GM19372 (cell line): ENCODE data around the gene ERP27.

Experiments used
- ATAC-seq: cut with Tn5 transposase; IDR thresholded peaks from one replicate; pipeline ENCODE4 v1.9.1; 2021; ENCODE audit warnings: mild to moderate bottlenecking, low read depth, moderate library complexity; ENCODE audit not compliant: unreplicated experiment

ERP27 gene

DNA sequence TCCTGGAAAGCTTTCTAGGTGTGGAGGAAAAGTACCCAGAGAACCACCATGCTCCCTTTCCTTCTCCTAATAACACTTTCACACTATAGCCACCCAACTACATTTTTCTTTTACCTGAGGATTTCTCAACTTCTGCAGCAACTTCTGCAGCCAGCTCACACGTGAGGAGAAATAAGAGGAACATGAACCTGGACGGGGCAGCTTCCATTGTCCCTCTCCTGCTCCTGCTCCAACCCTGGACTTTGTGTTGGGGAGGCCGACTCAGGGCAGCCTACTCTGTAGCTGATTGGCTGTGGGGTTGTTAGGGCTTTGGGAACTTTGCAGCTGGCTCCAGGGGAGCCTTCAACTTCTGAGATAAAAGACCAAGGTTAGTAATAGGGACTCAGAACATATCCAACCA lies at the start of gene ERP27:
Gene ERP27, minus strand, starts transcription at position 237 of the 400 bp plus-strand sequence. Its CDS starts 29 bp downstream, at position 208.
- ATAC-seq: no peak

DNA sequence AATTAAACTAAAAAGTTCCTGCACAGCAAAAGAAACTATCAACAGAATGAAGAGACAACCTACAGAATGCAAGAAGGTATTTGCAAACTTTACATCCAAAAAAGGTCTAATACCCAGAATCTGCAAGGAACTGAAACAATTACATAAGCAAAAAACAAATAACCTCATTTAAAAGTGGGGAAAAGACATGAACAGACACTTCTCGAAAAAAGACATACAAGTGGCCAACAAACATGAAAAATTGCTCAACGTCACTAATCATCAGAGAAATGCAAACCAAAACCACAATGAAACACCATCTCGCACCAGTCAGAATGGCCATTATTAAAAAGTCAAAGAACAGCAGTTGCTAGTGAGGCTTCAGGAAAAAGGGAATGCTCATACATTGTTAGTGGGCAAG lies 49.7 kb upstream of the ERP27 start:
- no peak for ATAC-seq

DNA sequence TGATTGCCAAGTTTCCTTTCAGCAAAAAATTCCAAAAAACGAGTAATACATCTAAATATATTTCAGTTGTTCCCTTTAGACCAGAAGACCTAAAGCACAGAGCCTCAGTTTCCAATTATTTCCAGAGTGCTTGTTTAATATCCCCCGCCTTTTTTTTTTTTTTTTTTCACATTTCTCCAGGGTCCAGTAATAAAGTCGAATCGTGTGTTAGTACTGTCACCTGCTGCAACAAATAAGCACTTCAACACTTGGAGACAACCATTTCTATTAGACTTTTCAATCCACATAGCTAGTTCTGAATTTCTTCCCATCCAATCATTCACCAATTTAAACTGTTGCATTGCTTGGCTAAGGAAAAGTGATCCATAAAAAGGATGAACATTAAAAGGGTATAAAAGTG lies 48.1 kb upstream of the ERP27 start:
- ATAC-seq: no peak

DNA sequence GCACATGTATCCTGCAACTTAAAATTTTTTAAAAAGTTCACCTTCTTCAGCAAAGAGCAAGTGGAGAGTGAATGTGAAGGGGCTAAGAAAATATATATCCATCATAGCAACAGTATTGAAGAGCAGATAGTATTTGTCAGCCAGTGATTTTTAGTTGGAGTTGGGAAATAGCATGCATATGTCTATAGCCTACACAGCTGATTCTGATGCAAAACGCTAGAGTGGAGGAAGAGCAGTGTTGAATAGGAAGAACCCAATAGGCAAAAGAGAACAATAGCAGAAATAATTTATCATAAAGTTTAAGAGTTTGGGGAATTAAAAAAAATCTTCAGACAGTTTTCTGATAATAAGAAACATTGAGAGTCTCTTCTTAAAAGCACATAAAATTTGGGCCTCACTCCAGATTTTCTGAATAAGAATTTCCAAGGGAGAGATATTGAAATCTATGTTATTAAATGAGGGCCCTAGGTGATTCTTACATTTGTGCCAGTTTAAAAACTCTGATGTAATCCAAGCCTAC lies 46.5 kb upstream of the ERP27 start:
- no peak for ATAC-seq

DNA sequence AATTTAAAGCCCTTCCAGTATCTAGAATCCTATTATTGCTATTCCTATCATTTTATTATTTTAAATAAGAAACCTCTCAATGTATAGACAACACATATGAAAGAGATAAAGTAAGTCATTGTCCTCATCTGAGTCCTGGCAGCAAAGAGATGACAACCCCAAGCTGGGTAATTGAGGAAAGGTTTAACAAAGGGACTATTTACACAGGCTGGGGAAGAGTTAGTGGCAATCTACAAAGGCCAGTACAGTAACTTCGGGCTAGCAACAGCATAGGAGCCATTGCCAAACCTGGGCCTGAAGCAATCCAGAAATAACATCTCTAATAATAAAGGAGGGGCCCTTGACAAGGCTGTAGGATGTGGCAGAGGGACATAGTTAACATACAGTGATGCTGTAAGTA lies 45.7 kb upstream of the ERP27 start:
- ATAC-seq: no peak

DNA sequence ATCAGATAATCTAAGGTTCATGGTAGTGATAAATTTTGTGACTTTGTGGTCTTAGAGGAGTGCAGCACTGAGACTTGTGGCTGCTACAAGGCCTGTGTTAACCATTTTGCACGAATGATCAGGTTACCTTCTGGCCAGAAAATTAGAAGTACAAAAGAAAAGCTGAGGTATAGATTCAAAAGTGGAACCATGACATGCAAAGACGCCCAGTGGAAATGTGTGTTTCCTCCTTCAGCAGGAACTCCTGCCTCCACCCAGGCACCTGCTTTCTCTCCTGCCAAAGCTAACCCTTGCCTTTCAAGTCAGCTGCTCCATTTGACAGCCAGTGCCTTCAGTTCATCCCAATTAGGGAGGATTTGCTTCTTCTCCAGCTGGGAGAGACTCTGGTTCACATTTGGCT lies 44.7 kb upstream of the ERP27 start:
- no peak for ATAC-seq

DNA sequence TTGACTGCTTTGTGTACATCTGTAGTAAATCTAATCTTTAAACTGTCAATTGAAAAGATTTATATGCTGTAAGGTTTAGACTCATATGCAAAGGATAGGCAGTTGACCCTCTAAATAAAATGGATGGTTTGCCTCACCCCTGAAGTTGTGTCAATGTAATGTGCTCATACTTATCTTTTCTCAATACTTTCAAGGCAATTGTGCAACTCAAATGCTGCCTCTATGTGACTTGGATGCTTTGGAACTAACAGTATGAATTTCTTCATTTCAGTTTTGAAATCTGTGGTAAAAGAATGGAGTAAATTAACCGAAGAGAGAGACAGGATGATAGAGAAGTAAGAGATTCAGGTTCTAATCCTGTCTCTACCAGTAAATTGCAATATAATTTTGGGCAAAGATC lies 44.2 kb upstream of the ERP27 start:
- ATAC-seq: no peak

DNA sequence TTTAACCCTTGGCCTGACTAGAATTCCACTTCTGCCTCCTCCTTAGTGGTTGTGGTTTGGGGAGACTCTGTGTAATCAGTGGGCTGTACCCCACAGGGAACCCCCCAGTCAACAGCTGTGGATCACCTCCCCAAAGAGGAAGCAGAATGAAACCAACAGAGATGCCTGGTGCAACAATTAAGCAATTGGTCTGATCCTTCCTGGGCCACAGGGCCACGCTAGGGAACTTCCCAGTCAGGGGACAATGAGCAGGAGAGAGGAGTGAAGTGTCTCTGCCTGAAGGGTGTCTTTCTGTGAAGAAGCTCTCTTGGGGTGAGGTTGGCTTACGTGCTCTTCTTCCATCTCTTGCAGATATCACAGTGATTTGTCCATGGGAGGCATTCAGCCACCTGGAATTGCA lies 42.7 kb upstream of the ERP27 start:
- ATAC-seq: no peak

DNA sequence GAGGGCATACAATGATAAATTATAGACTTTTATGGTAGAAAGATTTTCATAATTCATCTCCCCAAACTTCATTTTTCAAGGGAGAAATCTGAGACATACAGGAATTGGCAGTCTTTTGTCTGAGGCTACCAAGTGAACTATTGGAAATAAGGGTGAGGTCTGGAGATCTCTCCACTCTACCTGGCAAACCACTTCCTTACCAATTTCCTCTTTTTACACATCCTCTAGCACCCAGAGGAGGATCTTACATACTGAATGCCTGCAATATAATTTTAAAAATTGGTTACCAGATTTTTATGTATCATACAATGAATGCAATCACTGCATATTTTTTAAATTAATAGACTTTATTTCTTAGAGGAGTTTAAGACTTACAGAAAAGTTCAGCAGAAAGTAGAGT lies 41.1 kb upstream of the ERP27 start:
- ATAC-seq: no peak

DNA sequence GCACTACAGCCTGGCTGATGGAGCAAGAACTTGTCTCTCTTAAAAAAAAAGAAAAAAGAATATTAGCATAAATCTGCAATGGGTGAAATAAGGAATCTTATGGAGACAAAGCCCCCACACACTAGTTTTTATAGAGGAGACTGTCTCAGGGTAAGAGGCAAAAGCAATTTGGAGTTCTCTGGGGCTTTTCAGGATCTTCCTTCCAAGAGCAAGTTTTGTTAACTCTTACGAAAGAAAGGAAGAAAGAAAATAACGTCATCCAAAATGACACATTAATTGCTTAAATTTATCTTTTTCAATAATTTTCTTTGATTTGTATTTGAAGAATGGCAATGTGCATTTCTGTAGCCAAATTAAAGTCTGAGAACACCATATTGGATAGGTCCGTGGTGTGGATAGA lies 38.3 kb upstream of the ERP27 start:
- no peak for ATAC-seq

DNA sequence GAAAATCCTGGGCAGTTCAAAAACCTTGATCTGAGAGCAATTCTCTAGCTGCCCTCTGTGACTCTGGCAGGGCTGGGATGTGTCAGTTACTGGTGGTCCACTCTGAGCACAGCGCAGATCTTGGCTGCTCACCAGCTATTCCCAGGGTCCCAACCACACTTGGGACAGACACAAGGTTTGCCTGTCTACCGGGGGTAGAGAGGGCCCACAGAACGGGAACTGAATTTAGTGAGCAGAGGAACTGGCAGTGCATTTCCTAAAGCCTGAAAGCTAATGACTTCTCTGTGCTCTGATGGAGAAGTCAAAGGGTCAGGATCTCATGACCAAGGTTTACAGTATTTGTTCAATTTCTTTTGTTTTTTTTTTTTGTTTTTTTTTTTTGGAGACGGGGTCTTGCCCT lies 37.1 kb upstream of the ERP27 start:
- ATAC-seq: no peak

DNA sequence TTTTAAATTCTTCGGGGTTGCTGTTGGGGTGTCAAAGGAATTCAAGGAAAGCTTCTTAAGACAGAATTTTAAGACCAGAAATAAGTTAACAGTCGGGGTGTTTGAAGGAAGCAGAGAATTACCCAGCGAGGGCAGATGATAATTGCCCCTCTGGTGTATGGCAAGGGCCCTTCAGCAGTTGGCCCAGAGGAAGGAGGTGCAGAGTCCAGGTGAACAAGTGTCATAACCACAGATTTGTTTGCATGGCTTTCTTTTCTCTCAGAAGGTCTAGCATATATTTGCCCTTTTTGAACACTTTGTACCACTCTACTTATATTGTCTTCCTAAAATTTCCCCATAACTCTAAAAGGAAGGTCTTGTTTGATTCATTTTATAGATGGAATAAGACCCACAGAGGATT lies 36.3 kb upstream of the ERP27 start:
- no peak for ATAC-seq

DNA sequence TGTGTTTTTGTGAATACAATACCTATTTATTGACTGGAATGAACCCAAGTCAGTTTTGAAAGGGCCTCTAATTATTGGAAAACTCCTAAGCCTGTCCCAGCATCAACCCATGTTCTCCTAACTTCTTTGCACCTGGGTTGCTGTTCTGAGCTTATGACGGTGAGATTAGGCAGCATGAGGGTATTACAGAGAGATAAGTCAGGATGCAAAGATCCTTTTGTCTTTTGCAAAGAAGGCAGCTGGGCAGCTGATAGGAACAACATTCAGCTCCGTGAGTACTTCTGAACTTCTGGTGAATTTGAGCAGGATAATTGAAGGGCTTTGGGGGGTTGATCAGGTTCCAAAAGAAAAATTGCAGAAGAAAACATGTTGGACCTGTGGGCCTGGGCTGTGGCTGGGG lies 34.5 kb upstream of the ERP27 start, which contains the start of gene PDE6H:
Gene PDE6H, plus strand, starts transcription at position 227 of the 400 bp plus-strand sequence. CDS start 4,971 bp downstream, outside the sequence.
- no peak for ATAC-seq

DNA sequence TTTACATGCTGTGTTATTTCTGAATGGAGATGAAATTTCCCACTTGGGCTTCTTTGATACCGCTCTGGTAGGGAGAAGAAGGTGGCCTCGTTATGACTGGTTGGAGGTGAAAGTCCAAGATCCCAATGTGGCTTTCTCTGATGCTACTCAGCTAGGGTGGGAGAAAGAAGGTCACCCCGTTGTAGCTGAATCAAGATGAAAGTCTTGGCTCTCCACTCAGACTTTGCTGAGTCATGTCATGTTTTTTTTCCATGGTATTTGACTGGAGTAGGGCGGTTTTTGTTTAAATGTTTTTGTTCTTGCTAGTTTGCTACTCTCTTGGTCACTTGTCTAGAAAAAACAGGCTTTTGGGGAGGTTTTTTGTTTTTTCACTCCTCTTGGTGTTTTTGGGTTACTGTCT lies 32.1 kb upstream of the ERP27 start:
- no peak for ATAC-seq

DNA sequence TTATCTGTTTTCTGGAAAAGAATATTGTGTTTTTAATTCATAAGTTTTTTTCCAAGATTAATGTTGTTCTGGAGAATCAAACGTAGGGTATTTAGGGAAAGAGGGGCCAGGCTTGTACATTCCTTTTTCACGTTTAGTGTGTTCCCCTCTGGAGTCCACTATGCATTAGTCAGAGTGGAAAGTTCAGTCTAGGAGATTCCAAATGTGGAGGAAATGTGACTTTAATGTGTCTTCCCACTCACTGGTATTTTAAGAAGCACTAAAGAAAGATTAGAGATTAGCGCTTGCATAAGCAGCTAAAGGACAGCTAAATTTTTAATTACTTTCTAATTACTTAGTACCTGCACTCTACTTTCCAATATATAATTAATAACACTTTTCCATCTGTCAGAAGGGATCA lies 30.1 kb upstream of the ERP27 start:
- ATAC-seq: no peak

DNA sequence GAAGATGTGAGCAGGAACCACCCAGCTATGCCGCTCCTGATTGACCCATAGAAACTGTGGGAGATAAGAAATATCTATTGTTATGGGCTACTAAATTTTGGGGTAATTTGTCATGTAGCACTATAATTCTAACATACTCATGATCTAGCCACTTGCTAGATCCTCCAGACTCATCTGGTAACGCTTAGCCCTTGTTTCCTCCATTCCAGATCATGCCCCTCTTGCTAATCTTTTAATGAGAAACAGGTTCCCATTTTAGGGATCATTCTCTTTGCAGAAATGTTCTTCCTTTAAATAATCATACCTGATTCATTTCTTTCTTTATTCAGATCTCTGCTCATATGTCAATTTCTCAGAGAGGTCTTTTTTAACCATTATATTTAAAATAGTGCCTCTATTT lies 26.9 kb upstream of the ERP27 start:
- ATAC-seq: no peak

DNA sequence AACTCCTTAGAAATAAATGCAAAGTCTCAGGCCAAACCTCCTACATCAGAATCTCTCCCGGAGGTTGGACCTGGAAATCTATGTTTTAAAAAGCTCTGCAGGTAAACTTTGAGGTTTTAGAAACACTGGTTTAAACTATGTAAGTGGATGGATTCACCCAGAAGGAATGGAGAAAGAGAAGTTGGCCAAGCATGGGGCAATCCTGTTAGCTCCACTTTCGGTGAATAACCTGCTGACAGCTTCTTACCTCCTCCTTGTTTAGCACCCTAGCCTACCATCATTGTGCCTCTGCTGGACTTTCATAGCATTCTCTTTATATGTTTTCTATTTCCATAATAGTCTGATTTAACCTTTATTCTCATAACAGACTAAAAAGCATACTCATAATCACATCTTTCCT lies 26.1 kb upstream of the ERP27 start:
- no peak for ATAC-seq

DNA sequence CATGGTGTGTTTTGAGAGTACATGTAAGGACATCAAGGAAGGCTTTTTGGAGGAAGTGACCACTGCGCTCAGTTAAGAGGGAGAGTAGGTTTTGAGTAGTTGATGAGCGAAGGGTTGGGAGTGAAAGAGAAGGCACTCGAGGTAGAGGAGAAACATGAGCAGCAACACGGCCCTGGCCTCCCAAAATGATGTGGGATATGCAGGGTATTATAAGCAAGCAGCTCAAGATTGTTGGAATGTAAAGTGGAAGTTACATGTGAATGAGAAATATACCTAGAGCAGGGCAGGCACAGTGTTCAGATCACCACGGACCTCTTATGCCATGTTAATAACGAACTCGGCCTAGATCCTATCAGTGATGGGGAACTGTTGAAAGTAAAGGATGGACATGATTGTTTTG lies 25.2 kb upstream of the ERP27 start:
- no peak for ATAC-seq

DNA sequence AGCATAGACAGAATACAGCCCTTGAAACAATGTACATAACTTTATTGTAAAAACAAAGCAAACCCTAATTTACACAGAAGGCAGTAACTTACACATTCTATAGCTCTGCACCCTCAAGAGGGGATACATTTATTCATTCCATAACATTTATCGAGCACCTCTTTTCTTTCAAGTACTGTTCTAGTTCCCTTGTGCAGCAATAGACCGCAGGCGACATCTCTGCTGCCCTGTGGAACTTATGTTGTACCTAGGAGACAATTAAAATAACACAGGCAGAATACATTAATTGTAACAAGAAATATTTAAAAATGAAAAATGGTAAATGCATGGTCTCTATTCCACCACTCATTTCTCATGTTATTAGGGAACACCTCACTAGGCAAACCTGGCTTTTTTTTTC lies 24.5 kb upstream of the ERP27 start:
- no peak for ATAC-seq

DNA sequence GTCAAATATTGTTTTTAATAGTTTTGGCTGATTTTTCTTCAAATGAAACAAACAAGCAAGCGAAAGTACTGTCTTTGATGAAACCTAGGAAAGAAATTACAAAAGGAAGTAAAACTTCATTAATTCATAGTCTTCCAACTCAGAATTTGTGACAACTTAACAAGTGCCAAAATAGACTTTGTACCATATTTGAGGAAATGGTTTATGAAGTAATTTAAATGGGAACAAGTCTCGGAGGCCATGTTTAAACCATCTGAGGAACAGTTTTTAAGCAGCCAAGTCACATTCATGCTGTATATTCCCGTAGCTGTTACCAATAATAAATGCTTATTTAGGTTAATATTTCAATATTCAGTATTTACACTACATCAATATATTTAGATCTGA lies 23.8 kb upstream of the ERP27 start:
- no peak for ATAC-seq

DNA sequence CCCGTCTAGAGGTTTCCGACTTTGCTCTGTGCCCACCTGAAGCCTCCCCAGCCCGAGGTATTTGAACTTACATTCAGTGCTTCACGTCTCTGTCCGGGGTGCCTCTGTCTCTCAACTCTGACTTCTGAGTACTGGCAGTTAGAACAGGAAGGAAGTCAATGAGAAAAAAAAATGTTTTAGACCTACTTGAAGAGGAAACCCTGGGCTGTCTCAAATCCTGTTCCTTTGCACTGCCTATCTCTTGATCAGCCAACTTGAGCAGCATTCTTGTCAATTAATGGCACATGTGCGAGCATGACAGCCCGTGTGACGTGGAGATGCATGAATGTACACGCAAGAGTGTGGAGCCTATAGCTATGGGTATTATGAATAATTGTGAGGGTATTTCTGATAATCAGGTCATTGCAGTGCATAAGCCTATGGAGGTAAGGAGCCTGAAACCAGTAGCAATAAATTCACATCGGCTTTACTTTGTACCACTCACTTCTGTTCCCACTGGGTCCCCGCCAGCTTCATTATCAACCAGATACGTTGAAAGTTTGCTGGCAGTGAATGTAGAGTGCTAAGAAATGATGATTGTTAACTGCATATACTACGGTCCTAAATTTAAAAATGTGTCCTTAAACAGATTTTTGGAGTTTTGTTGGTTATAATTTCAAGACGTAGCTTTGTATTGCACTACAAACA lies 23.3 kb upstream of the ERP27 start, which contains the start of gene ARHGDIB:
Gene ARHGDIB, minus strand, starts transcription at position 136 of the 687 bp plus-strand sequence. CDS start 10,889 bp downstream, outside the sequence.
- peak; percentile 68 for ATAC-seq
